Stimulated activated CD4-positive, alpha-beta T cell treated with anti-CD3 and anti-CD28 coated beads, TNF-alpha, amount 100 ng/mL, for 48 hours (primary cell): ENCODE data around the gene HTR1D.
"Not testable (repeated sequence)": the region's sequence is repeated elsewhere in the genome, so short reads cannot be mapped to it uniquely, and the experiment has no call there.

ENCODE experiments used
- DNase-seq, 3 donors: peaks; one replicate each; pipeline ENCODE4 v3.0.0-alpha.2; 2020; ENCODE audit warnings: low read depth in 3 of 3

Gene HTR1D

DNA sequence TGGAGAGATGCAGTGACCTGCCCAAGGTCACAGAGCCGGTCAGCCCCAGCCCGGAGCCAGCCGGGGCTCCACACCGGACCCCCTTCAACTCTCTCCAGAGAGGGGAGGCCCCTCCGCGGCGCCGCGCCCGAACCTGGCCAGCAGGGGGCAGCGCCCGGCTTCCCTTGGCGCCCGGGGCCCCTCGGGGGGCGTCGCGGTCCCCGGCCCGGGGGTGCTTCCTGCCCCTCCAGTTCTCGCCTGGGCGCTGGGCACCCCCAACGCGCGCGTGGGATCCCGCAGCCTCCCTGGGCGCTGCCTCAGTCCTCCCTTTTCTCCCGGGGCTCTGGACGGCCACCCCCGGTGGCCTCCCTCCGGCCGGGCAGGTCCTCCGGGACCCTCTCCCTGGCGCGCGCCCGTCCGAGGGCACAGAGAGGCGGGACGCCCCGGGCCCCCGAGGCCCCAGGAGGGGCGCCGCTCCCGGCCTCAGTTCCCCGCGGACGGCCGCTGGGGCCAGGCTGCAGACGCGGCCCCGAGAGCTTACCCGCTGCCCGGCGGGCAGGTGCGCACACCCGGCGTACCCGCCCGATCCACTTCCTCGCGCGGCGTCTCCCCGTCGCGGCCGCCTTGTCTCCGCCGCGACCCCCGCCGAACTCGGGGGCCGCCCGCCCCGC is 406 bp downstream of the HTR1D start:
- DNase-seq = no peak

- no peak for DNase-seq
Observed at GRCh38 chr1:23215751-23216449, 1.4 kb downstream of the HTR1D start.

DNA sequence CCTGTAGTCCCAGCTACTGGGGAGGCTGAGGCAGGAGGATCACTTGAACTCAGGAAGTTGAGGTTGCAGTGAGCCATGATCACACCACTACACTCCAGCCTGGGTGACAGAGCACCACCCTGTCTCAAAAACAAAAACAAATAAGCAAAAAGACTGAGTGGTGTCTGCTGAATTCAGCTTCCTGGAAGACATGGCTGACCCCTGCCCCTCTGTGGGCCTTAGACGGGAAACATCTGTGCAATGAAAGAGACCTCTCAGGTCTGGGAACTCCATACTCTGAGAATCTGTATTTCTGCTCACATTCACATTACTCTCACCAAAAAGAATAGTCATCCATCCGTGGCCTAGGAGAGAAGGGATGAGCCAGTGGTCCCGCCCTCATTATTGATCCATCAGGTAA is 2.0 kb downstream of the HTR1D start:
- DNase-seq = no peak

GRCh38 chr1:23214640-23215039 is 2.7 kb downstream of the HTR1D start:
- no peak for DNase-seq

DNA sequence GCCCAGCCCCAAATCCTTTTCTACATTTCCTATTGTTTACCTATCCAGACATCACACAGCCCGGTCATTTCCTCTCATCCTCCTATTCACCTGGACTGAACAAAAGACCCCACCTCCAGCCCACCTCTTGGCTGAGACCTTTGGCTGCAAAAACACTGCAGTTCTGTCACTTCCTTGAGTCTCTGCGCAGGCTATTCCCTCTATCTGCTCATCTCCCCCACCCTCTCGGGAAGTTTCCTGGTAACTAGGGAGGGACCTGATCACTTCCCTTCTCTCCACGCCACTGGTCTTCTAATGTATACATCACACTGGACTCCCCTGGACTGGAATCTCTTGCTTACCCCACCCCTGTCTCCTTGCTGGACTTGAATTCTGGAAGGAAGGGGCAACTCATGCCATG is 5.3 kb downstream of the HTR1D start:
- no peak for DNase-seq

GRCh38 chr1:23210963-23211362 is 6.3 kb downstream of the HTR1D start:
- DNase-seq = no peak

DNA sequence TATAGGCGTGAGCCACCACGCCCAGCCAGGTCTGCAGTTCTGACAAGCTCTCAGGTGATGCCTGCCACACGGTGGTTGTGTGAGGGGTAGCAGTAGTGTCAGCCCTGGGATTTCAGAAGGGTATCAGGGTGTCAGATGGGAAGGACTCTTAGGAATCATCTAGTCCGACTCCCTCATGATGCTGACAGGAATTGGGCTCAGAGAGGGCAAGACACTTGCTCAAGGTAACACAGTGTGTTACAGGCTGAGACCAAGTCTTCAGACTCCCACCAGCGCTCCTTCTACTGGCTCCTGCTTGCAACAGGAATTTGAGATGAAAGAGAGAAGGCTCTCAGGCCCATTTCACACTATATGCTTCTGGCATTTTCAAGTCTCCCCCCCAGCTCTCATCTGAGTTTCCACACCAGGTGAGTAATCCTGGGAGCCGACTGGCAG is 6.9 kb downstream of the HTR1D start:
- DNase-seq = no peak

DNA sequence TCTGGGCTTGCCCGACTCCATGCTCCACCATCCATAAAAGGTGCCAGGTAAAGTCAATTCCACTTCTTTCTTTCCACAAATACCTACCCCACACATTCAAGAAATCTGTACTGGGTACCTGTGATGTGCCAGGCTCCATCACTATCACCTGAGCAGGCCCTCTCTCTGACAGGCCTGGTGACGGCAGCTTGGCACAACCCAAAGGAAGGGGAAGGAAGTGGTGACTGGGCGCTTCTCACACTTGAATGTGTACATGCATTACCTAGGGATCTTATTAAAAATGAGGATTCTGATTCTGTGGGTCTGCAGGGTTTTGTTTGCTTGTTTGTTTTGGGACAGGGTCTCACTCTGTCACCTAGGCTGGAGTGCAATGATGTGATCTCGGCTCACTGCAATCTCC is 7.5 kb downstream of the HTR1D start:
- DNase-seq = no peak

DNA sequence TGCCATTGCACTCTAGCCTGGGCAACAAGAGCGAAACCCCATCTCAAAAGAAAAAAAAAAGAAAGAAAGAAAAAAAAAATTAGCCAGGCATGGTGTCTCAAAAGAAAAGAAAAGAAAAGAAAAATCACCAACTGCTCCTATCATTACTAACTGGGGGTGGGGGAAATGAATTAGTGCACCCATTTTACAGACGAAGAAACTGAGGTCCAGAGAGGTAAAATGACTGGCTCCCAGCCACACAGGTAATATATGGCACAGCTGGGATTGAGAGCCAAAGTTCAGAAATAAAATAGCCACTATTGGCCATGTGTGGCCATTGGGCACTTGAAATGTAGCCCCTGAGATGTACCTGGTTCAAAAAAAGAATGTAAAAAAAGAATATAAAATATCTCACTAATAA is 8.8 kb downstream of the HTR1D start:
- no peak for DNase-seq

GRCh38 chr1:23207733-23208132 is 9.6 kb downstream of the HTR1D start:
- DNase-seq = not testable (repeated sequence)

DNA sequence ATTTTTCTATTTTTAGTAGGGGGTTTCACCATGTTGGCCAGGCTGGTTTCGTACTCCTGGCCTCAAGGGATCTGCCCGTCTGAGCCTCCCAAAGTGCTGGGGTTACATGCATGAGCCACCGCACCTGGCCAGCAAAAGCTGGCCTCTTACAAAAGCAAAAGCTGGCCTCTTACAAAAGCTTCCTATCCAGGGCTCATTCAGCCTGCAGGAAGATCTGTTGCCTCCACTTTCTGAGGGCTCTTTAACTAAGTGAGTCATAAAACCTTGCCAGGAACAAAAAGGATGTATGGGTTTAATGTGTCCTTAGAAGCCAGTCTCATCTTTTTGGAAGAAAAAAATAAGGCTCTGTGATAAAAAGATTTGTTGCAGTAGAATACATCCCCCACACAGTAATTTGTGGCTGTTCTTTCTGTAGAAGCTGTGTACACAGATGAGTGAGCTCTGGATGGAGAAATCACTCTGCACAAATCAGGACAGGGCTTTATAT is 15.0 kb downstream of the HTR1D start:
- DNase-seq = no peak

- DNase-seq = no peak
Observed at GRCh38 chr1:23200883-23201282, 16.4 kb downstream of the HTR1D start.

DNA sequence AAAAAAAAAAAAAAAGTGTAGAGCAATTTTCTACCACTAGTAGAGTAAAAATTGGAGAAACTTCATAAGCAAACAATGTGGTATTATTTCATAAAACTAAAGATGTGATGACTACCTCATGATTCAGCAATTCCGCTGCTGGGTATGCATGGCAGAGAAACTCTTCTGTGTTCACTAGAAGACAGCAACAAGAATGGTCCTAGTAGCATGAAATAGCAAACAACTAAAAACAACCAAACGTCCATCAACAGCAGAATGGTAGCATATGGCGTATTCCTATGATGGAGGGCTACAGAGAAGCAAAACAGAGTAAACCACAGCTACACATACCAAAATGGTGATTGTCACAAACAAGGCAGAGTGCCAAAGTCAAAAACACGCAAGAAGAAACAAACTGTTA is 18.9 kb downstream of the HTR1D start:
- no peak for DNase-seq

GRCh38 chr1:23196627-23197328 is 20.5 kb downstream of the HTR1D start:
- no peak for DNase-seq

DNA sequence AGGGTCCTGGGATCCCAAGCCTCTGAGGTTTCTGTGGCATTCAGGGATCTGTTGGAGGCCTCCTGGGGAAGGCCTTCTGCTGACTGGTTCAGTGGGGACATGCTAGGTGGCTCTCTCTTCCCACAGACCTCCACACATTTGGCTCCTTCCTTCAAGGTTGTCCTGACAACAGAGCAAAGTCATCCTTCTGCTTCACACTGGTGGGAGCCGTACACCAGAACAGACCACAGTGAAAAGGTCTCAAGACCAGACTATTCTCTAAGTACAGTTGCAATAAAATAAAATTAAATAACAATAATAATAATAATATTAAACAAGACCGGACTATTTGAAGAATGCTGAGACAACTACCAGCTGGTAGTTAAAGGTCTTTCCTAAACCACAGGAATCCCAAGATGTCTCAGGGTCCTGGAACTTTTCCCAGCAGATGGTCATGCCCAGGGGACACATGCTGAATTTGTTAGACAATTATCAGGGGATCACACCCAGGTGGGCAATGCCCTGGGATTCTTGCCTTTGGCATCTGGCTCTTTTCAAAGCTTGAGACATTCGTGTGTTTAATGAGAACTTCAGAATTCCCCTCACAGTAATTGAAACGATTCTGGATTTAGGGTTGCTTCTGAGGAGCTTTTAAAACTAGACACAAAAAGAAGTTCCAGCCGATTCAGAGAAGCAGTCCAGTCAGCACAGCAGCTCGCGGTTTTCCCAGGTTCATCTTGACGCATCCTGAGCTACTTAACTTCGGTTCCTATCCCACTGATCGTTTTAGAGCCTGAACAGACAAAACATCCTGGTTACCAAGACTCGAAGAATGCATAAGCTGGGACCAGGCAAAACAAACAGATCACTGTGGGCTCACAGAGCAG is 22.9 kb downstream of the HTR1D start:
- no peak for DNase-seq

DNA sequence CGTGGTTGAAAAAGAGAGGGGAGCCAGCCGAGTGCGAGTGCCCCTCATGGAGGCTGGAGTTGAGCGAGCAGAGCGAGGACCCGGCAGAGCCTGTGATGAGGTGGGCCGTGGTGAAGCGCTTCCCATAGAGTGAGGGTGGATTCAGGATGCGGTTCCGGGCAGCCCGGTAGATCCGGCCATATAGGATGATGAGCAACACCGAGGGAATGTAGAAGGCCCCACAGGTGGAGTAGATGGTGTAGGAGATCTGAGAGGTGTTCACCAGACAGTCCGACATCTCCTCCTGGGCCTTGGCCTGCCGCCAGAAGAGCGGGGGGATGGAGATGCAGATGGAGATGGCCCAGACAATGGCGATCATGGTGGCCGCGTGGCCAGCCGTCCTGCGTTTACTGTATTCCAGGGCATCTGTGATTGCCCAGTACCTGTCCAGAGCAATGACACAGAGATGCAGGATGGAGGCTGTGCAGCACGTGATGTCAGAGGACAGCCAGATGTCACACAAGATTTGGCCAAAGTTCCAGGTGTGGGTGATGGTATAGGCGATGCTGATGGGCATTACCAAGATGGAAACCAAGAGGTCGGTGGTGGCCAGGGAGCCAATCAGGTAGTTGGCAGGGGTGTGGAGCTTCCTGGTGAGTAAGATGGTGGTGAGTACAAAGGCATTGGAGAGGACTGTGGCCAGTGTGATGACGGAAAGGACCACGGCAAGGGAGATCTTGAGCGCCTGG is 23.7 kb downstream of the HTR1D start:
- DNase-seq = no peak

DNA sequence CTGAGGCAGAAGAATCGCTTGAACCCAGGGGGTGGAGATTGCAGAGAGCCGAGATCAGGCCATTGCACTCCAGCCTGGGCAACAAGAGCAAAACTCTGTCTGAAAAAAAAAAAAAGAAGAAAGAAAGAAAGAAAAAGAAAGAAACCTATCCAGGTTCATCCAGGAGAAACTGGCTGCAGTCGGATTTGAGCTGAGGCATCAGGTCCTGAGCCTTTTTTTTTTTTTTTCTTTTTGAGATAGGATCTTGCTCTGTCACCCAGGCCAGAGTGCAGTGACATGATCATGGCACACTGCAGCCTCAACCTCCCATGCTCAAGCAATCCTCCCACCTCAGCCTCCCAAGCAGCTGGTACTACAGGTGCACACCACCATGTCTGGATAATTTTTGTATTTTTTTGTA is 26.1 kb downstream of the HTR1D start:
- DNase-seq = no peak

DNA sequence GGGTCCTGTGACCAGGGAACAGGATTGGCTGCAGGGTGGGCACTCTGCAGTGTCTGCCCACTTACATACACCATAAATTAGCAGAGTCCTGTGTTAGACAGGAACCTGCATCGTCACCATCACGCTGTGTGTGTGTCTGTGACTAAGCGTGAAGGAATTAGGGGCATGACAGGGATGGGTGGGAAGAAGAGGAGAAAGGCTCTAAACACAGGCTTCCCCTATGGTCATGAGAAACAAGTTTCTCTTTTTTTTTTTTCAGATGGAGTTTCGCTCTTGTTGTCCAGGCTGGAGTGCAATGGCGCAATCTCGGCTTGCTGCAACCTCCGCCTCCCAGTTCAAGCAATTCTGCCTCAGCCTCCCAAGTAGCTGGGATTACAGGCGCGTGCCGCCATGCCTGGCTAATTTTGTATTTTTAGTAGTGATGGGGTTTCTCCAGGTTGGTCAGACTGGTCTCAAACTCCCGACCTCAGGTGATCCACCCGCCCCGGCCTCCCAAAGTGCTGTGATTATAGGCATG is 28.3 kb downstream of the HTR1D start:
- DNase-seq = not testable (repeated sequence)

DNA sequence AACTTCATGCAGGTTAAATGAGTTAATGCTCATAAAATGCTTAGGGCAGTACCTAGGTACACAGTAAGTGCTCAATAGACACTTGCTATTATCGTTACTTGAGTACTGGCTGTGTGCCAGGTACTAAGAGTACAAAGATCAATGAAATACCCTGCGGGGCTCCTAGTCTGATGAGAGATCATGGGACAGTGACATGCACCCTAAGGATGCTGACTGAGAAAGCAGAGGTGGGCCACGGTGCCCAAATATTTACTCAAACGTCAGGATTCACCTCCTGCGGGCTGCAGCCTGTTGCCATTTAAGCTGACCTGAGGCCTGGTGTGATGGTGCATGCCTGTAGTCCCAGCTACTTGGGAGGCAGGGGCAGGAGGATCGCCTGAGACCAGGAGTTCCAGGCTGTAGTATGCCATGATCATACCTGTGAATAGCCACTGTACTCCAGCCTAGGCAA is 28.8 kb downstream of the HTR1D start:
- no peak for DNase-seq

DNA sequence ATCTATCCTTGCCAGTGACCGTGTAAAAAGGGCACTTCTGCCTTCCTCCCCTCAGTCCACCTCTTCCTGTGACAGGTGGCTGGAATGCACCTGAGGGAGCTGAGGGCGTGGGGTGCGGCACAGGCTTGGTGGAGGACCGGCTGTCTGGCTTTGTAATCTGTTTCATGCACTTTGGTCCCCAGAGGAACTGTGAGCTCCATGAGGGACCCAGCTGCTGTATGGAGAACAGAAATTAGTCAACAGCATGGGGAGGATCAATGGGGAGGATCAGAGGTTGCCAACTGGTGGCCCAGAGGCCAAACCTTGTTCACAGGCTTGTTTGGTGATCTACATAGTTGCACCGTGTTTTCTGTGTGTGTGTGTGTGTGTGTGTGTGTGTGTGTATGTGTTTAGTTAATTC is 29.7 kb downstream of the HTR1D start:
- no peak for DNase-seq

GRCh38 chr1:23185381-23185780 is 31.9 kb downstream of the HTR1D start:
- no peak for DNase-seq
